ENCODE data around the gene COL13A1.

The COL13A1 gene

DNA sequence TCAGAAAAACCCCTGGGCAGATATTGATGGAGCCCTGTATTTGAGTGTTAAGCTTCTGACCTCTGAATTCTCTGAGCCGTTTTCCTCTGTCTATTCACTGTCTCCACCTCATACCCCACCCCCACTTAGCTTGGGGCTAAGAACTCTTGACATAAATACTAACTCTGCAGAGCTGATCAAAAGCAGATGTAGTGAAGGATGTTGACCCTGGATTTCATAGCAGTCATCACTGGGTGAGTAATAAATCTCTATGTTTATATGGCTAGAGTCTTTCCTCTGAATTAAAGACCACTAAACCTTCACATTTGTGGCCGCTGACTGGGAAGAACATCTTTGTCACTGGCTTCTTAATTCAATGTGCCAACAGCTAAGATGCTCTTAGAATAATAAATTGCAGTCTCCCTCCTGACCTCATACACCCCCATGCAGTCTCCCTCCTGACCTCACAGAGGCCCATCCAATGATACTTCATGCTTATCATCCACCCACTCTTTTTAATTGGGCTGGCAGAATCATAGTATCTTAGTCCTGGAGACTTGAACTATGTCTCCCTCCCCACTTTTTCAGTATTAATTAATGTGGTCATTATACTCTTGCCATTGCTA is 172.9 kb downstream of the COL13A1 start:
- no peak for DNase-seq

DNA sequence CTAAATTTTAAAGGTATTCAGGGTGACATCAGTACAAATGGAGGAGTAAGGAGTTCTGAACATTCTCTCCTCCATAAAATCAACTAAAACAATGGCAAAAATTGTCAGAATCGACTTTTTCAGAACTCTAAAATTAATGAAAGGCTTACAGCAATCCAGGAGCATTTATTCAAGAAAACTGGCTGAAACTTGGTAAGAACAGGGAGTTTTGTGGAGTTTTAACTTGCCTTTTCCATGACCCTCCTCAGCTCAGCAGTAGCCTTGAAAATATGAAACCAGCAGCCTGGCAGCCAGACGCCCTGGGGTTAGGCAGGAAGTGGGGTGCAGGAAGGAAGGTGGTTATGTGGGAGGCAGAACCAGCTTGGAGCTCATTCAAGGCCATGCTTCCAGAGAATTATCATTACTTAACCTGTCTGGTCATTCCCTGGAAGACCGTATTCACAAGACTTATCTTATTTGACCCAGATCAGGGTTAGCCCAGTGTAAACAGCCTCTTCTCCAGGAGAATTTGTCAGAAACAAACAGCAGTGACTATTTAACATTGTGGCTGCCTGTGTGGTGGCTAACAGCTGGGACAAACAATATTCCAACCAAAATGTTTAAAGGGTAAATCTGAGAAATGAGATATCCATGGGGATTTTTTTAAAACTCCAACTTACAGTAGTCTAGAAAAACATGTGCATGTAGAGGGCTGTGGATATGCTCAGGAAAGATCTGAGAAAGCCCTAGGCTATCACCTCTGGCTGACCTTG is 175.3 kb downstream of the COL13A1 start:
- DNase-seq: no peak

DNA sequence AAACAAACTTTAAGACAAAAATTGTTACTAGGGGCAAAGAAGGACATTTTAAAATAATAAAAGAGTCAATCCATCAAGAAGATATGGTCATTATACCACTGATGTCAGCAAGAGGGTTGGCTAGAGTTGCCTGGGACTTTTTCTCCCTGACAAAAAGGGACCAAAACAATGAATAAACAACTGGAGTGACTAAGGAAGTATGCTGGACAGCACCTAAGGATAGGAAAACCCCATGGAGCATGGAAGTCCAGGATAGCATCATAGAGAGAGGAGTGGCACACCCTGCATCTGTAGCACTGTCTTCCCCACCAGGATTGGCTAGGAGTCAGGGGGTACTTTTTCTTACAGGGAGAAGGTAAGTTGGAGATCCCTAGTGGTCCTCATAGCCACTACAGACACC is 177.5 kb downstream of the COL13A1 start:
- no peak for DNase-seq

DNA sequence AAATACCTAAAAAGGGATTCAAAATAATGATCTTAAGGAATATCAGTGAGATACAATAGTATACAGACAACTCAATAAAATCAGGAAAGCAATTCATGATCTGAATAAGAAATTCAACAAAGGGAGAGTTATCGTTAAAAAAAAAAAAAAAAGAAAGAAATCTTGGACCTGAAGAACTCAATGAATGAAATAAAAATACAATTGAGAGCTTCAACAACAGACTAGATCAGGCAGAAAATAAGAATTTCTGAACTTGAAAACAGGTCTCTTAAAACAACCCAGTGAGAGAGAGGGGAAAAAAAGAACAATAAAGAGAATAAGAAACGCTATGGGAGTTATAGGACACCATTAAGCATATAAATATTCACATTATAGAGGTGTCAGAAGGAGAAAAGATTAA is 179.0 kb downstream of the COL13A1 start:
- no peak for DNase-seq

DNA sequence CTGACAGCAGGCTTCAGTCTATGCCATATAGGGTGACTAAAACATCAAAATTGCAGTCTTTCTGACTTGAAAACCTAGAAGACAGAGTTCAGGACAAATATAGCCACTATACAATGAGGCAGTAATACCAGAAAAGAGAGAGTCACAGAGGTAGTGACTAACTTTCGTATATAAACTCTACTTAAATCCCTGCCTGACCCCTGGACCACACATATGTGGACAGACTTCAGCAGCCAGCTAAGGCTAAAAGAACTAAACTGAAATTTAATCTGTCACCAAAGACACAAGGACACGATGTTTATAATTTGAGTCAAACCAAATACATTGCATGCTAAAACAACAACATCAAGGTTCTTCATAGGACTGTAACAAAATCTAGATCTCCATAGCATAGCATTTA is 186.4 kb downstream of the COL13A1 start:
- DNase-seq: no peak

DNA sequence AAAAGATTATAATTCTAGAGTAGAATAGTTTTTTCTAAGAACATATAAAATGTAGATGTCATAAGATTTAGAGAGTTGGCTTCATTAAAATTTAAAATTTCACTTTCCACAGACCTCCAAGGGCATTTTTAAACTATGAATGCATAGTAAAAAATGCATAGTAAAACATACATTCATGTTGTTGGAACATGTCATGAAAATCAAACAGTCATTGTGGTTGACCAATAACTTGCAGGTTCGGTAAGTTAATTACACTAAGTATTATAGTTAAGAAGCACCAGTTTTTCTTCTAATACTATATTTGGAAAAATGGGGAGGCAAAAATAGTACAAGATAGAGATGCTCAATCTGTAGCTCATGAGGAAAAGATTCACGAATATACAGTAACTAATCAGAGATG is 189.4 kb downstream of the COL13A1 start:
- no peak for DNase-seq

DNA sequence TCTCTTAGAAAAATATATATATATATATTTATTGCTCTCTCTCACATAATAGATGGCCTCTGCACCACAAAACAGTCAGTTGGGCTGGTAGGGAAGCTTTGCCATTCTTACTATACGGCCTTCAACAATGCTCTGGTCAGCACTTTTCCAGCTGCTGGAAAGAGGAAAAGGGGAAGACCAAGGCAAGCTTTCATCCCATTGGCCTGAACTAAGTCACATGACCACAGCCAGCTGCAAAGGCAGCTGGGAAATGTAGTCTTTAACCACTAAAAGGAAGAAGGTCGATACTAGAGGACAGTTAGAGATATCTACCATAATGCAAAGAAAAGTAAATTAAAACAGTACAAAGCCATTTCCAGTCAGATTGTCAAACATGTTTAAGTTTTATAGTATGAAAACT is 192.6 kb downstream of the COL13A1 start:
- no peak for DNase-seq

DNA sequence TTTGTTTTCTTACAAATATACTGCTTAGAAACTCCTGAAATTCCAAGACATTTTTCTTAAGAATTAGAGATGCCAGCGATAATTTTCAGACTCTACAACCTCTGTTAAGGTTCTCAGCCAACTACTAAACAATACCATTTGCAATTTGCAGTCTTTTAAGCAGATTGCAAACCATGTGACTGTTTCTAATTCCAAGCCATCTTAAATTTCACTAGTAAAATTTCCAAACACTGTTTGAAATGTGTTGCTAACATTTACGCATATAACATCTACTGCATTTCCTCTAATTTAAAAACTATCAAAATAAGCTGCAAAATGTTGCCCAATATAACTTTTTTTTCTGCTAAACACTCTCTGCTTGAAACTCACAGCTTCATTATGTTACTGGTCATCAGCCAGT is 194.9 kb downstream of the COL13A1 start:
- no peak for DNase-seq

DNA sequence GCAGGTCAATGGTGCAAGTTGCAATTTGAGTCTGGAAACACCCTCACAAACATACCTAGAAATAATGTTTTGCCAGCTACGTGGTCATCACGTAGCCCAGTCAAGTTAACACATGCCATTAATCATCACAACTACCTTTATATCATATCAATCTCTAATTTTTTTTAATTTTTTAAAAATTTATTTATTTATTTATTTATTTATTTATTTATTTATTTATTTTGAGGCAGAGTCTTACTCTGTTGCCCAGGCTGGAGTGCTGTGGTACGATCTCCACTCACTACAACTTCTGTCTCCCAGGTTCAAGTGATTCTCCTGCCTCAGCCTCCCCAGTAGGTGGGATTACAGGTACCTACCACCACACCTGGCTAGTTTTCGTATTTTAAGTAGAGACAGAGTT is 198.6 kb downstream of the COL13A1 start:
- no peak for DNase-seq

DNA sequence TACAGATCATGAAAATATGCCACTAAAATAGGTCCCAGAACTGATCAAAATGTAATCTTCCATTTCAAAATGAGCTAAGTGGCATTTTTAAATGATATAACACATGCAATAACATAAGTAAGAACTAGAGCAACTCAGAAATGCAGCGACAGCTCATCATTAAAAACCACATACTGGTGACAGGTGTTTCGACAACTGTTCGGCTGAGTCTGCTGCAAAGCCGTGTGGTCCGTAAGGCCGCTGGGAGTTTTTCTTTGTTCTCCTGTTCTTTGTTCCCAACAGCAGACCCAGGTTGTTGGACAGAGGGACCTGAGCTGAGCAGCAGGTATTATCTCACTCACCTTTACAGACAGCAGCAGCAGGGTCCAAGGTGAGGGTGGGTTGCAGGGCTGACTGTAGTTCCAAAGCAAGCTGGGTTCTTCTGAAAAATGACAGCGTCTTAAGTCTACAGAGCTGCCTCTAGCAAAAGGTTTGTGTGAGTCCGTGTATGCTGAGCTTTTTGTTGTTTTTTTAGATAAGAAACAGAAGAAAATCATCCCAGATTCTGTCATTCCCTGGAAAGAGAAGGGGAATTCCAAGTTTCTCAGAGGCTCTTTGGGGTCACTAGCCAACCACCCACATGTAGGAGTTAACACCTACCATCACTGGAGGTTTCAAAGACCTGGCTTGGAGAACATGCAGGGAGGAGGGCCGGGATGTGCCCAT is 205.6 kb downstream of the COL13A1 start:
- no peak for DNase-seq
